NCI-H226 (cell line): ENCODE data around the gene ADAP1.
"Not testable (repeated sequence)": the region's sequence is repeated elsewhere in the genome, so short reads cannot be mapped to it uniquely, and the experiment has no call there.

Experiments
- DNase-seq: peaks from one replicate; pipeline ENCODE4 v3.0.0-alpha.2; 2015

The ADAP1 gene

GRCh38 chr7:957418-958220 is 3.1 kb upstream of the ADAP1 start:
- DNase-seq = no peak

- no peak for DNase-seq
These were observed 1.6 kb upstream of the ADAP1 start for GRCh38 chr7:956031-956430.

DNA sequence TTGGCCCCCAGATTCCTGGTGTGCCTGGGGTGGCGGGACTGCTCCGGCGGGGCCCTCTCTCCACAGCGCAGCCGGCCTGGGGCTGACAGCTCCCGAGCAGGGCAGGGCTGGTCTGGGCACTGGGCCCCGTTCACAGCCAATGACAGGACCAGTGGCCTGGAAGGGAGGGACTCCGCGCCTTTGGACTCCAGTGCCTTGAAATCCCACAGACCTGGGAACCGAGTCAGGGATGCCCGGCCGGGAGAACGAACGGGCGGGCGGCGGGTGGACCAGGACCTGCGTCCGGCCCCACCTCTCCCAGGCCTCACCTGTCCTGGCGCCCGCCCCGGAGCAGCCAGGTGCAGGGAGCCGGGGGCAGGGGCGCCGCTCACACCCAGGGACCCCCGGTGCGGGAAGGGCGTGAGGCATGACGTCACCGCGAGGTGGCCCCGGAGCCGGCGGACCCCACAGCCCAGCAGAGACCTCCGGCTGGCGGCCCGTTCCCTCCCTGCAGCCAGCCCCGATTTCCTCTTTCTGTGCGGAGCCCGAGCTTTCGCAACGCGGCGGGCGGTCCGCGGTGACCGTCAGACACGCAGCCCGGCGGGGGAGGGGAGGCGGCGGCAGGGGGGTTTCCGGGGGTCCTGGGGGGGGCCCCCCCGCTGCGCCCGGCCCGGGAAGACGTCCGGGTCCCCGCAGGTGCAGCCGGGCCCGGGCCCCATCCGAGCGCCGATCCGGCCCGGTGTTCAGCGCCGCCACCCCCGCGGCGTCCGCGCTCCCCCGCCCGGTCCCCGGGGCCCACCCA is 743 bp downstream of the ADAP1 start:
- peak; percentile 28 for DNase-seq

- no peak for DNase-seq
These were observed 1.7 kb downstream of the ADAP1 start for GRCh38 chr7:952548-953441.

DNA sequence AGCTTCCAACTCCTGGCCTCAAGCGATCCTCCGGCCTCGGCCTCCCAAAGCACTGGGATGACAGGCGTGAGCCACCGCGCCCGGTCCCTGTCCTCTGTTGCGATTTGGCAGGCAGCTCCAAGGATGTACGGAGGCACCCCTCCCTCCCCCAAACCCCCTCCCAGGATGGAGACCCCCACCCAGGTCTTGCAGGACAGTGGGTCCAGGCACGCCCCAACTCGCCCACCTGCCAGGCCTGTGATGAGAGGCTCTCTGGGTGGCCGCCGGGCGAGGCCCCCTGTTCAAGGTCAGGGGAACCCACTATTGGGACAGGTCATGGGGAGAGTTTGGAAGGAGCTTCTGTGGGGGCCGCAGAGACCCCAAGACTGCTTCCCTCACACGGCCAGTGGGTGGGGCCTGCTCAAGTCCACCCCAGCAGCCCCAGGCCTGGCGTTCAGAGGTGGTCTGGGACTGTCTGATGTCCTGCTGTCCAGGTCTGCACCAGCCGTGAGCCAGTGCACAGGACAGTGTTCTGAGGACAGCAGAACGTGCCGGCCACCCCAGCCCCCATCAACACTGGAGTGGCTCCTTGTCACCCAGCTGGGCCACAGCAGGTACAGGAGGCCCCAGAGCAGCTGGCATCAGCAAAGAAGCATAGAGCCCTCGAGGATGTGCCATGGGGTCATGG is 2.5 kb downstream of the ADAP1 start:
- DNase-seq = no peak

DNA sequence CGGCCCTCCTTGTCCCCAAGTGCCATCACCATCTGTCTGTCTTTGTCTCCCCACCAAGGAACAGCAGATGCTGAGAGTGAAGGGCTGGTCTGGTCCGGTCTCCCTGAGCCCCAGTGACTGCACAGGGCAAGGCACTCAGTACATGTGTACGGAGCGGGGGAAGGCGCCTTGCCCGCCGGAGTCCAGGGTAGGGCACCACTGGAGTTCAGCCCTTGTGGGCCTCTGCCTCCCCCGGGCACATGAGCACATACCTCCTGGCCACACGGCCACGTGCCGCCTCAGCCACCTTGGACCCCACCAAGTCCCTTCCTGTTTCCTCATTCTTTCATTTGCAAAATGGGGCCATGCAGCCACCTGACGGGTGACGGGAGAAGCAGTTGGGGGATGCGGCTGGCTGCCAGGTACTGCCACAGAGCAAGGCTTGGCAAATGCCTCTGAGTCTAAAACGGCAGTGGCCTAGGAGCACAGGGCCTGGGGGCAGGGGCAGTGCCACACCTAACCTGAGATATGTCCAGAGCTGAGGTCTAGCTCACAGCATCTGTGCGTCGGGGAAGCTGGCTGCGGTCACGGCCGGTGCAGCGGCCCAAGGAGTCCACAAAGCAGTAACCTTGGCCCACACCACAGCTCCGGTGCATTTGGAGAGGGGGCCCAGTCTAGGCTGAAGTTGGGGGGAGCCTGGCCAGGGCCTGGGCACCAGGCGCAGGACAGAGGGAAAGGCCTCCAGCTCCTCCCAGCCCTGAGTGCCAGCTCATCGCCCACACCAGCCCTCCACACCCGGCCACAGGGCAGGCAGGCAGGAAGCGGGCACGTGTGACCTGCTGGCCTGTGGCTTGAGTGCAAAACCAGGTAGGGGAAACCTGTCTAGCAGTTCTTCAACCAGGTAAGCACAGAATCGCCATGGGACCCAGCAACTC is 5.2 kb downstream of the ADAP1 start:
- DNase-seq = no peak

DNA sequence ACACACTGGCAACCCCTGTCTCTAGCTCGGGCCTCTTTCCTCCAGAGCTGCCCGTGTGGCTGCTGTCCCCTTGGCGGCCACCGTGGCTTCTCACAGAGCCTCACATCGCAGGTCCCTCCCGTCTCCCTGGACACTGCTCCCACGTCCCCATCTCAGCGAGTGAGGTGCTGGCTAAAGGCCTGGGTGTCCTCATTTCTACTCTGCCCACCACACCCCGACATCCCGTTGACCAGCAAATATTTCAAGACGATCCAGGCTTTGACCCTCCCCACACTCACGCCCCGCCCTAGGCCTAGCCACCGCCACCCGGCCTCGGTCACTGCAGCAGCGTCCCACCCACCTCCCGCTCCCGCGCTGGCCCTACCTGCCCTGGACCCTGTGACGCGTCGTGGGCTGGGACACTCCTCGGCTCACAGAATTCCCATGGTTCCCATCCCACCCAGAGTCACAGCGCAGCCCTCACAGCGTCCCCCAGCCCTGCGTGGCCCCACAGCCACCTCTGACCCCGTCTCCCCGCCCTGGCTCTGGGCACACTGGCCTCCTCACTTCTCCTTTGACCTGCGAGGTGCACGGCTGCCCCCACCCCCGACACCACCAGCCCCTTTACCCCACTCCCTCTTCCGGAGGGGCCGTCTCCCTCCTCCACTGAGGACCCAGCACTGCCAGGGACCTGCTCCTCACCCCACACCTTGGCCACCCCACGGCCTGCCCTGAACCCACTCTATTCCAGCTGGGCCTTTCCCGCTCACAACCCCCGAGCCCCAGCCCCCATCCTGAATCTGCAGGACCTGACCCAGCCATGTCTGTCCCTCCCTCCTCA is 6.9 kb downstream of the ADAP1 start:
- DNase-seq = no peak

DNA sequence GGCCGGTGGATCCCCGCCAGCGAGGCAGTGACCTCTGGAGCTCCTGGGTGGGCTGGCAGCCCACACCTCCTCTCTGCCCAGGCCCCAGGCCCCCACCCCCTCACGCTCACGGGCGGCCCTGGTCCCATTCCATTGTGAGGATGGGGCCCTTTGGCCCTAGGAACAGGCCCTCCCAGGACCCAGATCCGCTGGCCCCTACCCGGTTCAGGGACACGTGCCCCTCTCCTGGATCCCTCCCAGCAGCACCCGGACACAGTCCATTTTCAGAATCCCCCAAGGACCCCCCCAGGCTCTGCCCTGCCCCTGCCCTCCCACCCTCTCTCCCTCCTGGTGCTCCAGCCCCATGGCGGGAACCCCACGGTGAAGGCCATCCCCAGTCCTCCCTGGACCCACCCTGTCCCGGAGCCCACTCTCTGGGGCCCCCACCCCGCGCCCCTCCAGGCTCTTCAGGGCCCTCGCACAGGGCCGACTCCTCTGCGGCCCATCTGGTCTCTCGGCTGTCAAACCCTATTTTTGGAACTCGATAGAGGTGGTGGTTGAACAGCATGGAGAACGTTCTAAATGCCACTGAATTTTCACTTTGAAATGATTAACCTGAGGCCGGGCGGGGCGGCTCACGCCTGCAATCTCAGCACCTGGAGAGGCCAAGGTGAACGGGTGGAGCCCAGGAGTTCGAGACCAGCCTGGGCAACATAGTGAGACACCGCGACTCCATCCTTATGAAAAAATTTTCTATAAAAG is 8.1 kb downstream of the ADAP1 start:
- DNase-seq = no peak

DNA sequence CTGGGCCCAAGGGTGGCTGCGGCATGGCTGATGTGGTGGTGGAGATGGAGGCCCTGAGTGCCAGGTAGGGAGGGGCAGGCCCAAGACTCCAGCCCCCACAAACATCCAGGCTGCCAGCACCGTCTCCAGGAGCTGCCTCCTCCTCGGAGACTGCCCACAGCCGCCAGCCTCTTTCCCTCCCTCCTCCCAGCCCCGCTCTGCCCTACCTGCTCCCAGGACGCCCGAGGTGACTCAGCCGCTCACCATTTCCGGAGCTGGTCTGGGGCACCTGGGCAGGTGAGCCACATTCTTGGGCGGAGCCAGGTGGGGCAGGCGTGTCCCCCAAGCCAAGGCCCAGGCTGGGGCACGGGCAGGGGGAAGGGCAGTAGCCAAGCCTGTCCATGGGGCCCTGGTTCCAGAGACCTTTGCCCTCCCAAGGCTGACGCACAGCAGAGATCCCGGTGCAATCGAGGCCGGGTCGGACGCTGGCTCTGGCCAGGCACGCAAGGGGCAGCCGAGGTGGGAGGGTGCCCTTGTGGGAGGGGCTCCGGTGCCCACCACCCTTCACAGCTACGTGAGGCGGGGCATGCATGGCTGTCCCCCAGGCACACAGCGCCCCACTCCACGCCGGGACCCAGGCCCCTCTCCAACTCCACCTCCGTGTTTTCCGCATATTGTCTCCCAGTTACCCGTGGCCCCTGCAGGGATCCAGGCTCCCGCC is 8.8 kb downstream of the ADAP1 start:
- DNase-seq = peak; percentile 63

DNA sequence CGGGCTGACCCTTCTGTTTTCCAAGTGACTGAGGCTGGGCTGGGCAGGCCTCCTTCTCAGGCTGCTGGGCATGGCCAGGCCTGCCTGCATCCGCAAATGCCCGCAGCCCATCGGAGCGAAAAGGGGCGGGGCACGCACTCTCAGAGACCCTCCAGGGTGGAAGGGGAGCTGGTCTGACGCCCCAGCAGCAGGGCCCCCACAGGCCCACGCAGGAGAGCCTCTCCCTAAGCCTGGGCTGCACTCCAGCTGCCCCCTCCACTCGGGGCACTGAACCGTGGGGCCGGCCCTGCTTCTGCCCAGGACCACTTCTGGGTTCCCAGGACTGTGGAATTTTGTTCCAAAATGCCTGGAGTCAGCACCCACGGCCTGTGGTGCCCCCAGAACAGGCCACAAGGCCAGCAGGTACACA is 9.3 kb downstream of the ADAP1 start:
- DNase-seq = no peak

DNA sequence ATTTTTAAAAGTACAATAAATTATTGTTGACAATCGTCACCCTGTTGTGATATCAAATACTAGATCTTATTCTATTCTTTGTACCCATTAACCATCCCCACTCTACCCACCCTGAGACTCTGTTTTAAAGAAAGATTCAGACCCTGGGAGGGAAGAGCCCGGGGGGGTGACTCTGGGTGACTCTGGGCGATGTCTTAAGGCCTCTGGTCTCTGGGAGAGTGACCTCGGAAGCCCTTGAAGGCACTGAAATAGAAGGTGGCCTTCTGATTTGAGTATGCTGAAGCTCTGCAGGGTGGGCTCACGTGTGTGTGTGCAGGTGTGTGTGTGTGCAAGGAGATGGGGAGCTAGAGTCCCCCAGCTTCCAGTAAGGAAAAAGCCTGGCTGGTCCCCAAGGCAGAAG is 9.7 kb downstream of the ADAP1 start:
- DNase-seq = no peak

- DNase-seq = not testable (repeated sequence)
These were observed 10.7 kb downstream of the ADAP1 start for GRCh38 chr7:943793-944192.

DNA sequence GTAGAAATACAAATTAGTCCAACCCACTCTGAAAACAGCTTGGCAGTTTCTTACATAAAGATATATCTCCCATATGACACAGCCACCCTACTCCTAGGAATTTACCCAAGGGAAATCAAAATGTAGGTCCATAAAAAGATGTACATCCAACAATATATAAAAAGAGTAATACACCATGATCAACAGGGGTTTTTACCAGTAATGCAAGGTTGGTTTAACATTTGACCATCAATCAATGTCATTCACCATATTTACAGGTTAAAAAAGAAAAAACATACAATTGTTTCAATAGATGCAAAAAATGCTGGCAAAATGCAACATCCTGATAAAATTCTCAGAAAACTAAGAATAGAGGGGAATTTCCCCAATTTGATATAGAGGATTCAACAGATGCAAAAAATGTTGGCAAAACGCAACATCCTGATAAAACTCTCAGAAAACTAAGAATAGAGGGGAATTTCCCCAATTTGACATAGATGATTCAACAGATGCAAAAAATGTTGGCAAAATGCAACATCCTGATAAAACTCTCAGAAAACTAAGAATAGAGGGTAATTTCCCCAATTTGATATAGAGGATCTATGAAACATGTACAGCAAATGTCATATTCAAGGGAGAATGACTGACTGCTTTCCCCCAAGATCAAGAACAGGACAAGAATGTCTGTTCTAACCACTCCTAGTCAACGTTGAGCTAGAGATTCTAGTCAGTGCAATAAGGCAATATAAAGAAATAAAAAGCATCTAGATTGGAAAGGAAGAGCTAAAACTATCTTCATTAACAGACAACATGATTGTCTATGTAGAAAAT is 13.7 kb downstream of the ADAP1 start:
- DNase-seq = peak; percentile 16

DNA sequence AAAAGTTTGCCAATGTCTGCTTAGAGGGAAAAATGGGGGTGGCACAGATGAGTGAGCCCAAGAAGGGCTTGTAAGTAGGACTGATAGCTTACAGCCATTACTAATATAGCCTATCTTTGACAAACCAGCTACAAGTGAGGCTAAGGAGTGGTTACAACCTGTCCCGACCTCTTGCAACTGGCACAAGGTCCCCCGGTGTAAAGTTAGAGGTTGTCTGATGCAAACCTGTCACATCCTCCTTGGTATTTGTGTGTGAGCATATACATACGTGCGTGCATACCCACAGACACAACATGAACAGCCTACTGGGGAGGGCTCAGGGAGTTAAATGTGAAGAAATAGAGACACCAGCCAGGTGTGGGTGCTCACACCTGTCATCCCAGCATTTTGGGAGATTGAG is 14.6 kb downstream of the ADAP1 start:
- DNase-seq = no peak

- DNase-seq = no peak
These were observed 15.8 kb downstream of the ADAP1 start for GRCh38 chr7:938546-939185.

DNA sequence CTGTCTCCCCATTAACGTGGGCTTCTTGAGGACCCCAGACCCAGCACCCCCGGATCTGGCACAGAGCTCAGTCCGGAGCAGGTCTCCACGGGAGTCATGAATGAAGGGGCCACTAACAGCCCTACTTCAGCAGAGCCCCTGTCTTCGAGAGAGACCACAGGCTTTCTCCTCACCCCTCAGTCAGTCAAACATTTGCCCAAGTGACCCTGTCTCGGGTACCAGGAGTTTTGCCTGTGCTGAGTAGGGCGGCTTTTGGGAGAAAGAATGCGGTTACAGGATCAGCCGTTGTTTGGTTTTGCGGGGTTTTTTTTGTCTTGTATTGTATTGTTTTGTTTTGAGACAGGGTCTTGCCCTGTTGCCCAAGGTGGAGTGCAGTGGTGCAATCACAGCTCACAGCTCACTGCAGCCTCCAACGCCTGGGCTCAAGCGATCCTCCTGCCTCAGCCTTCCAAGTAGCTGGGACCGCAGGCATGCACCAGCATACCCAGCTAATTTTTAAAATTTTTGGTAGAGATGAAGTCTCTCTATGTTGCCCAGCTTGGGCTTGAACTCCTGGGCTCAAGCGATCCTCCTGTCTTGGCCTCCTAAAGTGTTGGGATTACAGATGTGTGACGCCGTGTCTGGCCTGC is 16.5 kb downstream of the ADAP1 start:
- no peak for DNase-seq

DNA sequence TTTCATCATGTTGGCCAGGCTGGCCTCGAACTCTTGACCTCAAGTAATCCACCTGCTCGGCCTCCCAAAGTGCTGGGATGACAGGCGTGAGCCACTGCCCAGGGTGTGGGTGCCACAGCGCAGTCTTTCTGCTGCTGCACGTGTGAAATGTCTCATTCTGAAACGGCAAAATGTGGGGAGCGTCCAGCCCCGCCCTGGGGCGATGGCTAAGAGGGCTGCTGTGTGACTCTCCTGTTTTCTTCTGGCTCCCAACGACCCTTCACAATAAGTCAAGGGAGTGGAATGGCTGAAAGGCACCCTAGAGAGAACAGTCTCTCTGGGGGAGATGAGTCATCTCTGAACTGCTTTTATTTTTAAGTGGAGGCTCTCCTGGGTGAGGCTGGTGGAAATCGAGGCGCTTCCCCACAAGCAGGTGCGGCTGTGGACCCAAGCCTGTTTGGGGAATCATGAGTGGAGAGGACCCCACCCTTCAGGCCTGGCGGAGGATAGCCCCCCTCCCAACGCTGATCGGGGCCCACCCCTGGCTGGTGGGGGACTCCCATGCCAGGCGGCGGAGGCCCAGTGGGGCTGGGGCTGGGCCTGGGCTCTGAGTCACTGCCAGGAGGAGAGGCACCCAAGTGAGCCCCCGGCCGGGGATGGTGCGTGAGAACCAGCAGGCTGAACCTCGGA is 18.0 kb downstream of the ADAP1 start:
- peak; percentile 88 for DNase-seq
